Measurements from ENCODE around the gene EEF1G. TPM values are rescaled to one million over a fixed set of nuclear protein-coding genes. Genes with fewer than 3 reads are reported as not detected.
"Not testable (repeated sequence)": the region's sequence is repeated elsewhere in the genome, so short reads cannot be mapped to it uniquely, and the experiment has no call there.

Gene EEF1G
- total RNA-seq, 2 experiments from 2014 or later: 1,778 to 2,328 TPM

- intact Hi-C loops (cut with micrococcal nuclease; ENCODE audit: unreplicated experiment): loop anchor here (5.0 kb wide), 1 partner anchor 309 kb away; the partner anchor contains the start of gene SLC3A2
- H3K79me2 ChIP-seq (ENCODE audit: insufficient read depth, low read depth, low read length): peaks cover 60% of the 10 kb centered on the region
Measured at GRCh38 chr11:62573006-62573591, 592 bp downstream of the EEF1G start.

GRCh38 chr11:62572431-62572830 lies 1.3 kb downstream of the EEF1G start:
- Histone ChIP-seq H3K4me2 (ENCODE audit: low read length) (peak overlapping the region; percentile 96), H3K36me3 (ENCODE audit: insufficient read depth, low read length) (peaks cover 90% of the 10 kb centered on the region), H3K79me2 (ENCODE audit: insufficient read depth, low read depth, low read length) (peaks cover 62% of the 10 kb centered on the region), H3K9me2 (ENCODE audit: insufficient read depth, low read length) (no peaks in the 10 kb centered on the region), H2AFZ (ENCODE audit: low read length) (no peak overlapping the region), H3K4me1 (ENCODE audit: insufficient read depth, low read length, poor library complexity, severe bottlenecking) (peaks cover 35% of the 10 kb centered on the region), H4K20me1 (ENCODE audit: insufficient read depth, low read length) (peaks cover 20% of the 10 kb centered on the region), H3K27ac (ENCODE audit: low read depth, low read length, poor library complexity, severe bottlenecking) (peak overlapping the region; percentile 52), H3K4me3 (ENCODE audit: low read depth, low read length, poor library complexity, severe bottlenecking) (peak overlapping the region; percentile 87), H3K9me3 (ENCODE audit: low read length) (no peaks in the 10 kb centered on the region)
- BruUV-seq (replicated peaks): no TSS peak
- intact Hi-C loops (cut with micrococcal nuclease; ENCODE audit: unreplicated experiment): loop anchor here (5.0 kb wide), 1 partner anchor 310 kb away; the partner anchor contains the start of gene SLC3A2
- no peak for DNase-seq (ENCODE audit: low spot score)
- POLR2A ChIA-PET: interaction anchor here (0.7 to 1.4 kb wide), 5 partner anchors 11 to 155 kb away, joined by 3 to 4 read pairs (median 3); partner anchors contain the start of genes HNRNPUL2 and TUT1
- CTCF ChIA-PET (ENCODE audit: unreplicated experiment): no interaction called here
- no peak for TF ChIP-seq CTCF (conservative IDR thresholded peaks at IDR 0.05; ENCODE audit: low read length)
- no peak for TF ChIP-seq EZH2phosphoT487 (IDR thresholded peaks at IDR 0.05; ENCODE audit: borderline replicate concordance, low read depth, low read length)

More at GRCh38 chr11:62573006-62573591, 592 bp downstream of the EEF1G start:
- Histone ChIP-seq H3K9me2 (ENCODE audit: insufficient read depth, low read length) (no peaks in the 10 kb centered on the region), H2AFZ (ENCODE audit: low read length) (no peak overlapping the region), H4K20me1 (ENCODE audit: insufficient read depth, low read length) (peaks cover 20% of the 10 kb centered on the region), H3K27ac (ENCODE audit: low read depth, low read length, poor library complexity, severe bottlenecking) (peak overlapping the region; percentile 52), H3K4me2 (ENCODE audit: low read length) (peak overlapping the region; percentile 96), H3K4me1 (ENCODE audit: insufficient read depth, low read length, poor library complexity, severe bottlenecking) (peaks cover 35% of the 10 kb centered on the region), H3K36me3 (ENCODE audit: insufficient read depth, low read length) (peaks cover 90% of the 10 kb centered on the region), H3K4me3 (ENCODE audit: low read depth, low read length, poor library complexity, severe bottlenecking) (peak overlapping the region; percentile 87), H3K9me3 (ENCODE audit: low read length) (no peaks in the 10 kb centered on the region)
- POLR2A ChIA-PET: interaction anchor here (0.6 to 2.0 kb wide), 19 partner anchors 10 to 1318 kb away, joined by 3 to 35 read pairs (median 5); partner anchors contain the start of genes B3GAT3, C11orf98, CSKMT and HNRNPUL2
- peak; percentile 51 for DNase-seq (ENCODE audit: low spot score)
- CTCF ChIA-PET (ENCODE audit: unreplicated experiment): interaction anchor here (1.0 to 1.2 kb wide), 2 partner anchors 18 to 149 kb away, joined by 5 read pairs; partner anchors contain the start of gene TUT1
- TSS peak; percentile 70 for BruUV-seq (replicated peaks)
- no peak for TF ChIP-seq CTCF (conservative IDR thresholded peaks at IDR 0.05; ENCODE audit: low read length)
- TF ChIP-seq EZH2phosphoT487 (IDR thresholded peaks at IDR 0.05; ENCODE audit: borderline replicate concordance, low read depth, low read length): no peak

- H3K36me3 ChIP-seq (ENCODE audit: insufficient read depth, low read length): peaks cover 90% of the 10 kb centered on the region
- H2AFZ ChIP-seq (ENCODE audit: low read length); DNase-seq (ENCODE audit: low spot score); CTCF ChIA-PET (ENCODE audit: unreplicated experiment); BruUV-seq (replicated peaks); H3K9me3 ChIP-seq (ENCODE audit: low read length); POLR2A ChIA-PET; H3K27ac ChIP-seq (ENCODE audit: low read depth, low read length, poor library complexity, severe bottlenecking); H3K9me2 ChIP-seq (ENCODE audit: insufficient read depth, low read length): not testable (repeated sequence)
- H3K4me1 ChIP-seq (ENCODE audit: insufficient read depth, low read length, poor library complexity, severe bottlenecking): peaks cover 35% of the 10 kb centered on the region
- H4K20me1 ChIP-seq (ENCODE audit: insufficient read depth, low read length): peaks cover 25% of the 10 kb centered on the region
- peak overlapping the region; percentile 87 for H3K4me3 ChIP-seq (ENCODE audit: low read depth, low read length, poor library complexity, severe bottlenecking)
- intact Hi-C loops (cut with micrococcal nuclease; ENCODE audit: unreplicated experiment): loop anchor here (5.0 kb wide), 1 partner anchor 311 kb away; the partner anchor contains the start of gene SLC3A2
- peaks cover 70% of the 10 kb centered on the region for H3K79me2 ChIP-seq (ENCODE audit: insufficient read depth, low read depth, low read length)
- peak overlapping the region; percentile 96 for H3K4me2 ChIP-seq (ENCODE audit: low read length)
Measured at GRCh38 chr11:62571493-62571892, 2.2 kb downstream of the EEF1G start.

- CTCF ChIA-PET (ENCODE audit: unreplicated experiment); H2AFZ ChIP-seq (ENCODE audit: low read length); BruUV-seq (replicated peaks); H3K9me2 ChIP-seq (ENCODE audit: insufficient read depth, low read length); H3K4me3 ChIP-seq (ENCODE audit: low read depth, low read length, poor library complexity, severe bottlenecking); H3K9me3 ChIP-seq (ENCODE audit: low read length); H3K27ac ChIP-seq (ENCODE audit: low read depth, low read length, poor library complexity, severe bottlenecking); DNase-seq (ENCODE audit: low spot score); POLR2A ChIA-PET: not testable (repeated sequence)
- Histone ChIP-seq H4K20me1 (ENCODE audit: insufficient read depth, low read length) (peaks cover 25% of the 10 kb centered on the region), H3K4me2 (ENCODE audit: low read length) (0 out of 2 replicates have a peak overlapping the region, but pooled peaks have one; percentile 96), H3K4me1 (ENCODE audit: insufficient read depth, low read length, poor library complexity, severe bottlenecking) (peaks cover 35% of the 10 kb centered on the region), H3K36me3 (ENCODE audit: insufficient read depth, low read length) (peaks cover 90% of the 10 kb centered on the region), H3K79me2 (ENCODE audit: insufficient read depth, low read depth, low read length) (peaks cover 76% of the 10 kb centered on the region)
- intact Hi-C loops (cut with micrococcal nuclease; ENCODE audit: unreplicated experiment): loop anchor here (5.0 kb wide), 1 partner anchor 311 kb away; the partner anchor contains the start of gene SLC3A2
Measured at GRCh38 chr11:62570903-62571302, 2.8 kb downstream of the EEF1G start.

Measured in OCI-LY7 (cell line).